Endothelial cell of umbilical vein (primary cell): ENCODE results near the gene RAB6B. TPM values are rescaled to one million over a fixed set of nuclear protein-coding genes. Genes with fewer than 3 reads are reported as not detected.

Source experiments
- BruUV-seq: library from RNA; stranded (reverse); fragments of 400-500 nt; replicated peaks from 2 replicates; lab custom pipeline; 2021; lab: Mats Ljungman, UMichigan
- CTCF ChIA-PET: fragments of 300-600, 350-600 bp; sonication (Branson Sonifier 250); formaldehyde crosslinking; loops from one replicate; lab custom pipeline; 2021; ENCODE audit warnings: antibody characterized with exemption, inconsistent platforms; lab: Charles Lee
- POLR2A ChIA-PET: fragments of 300-600, 350-600 bp; sonication (Branson Sonifier 250); formaldehyde crosslinking; loops from one replicate; lab custom pipeline; 2021; ENCODE audit warnings: antibody characterized with exemption, inconsistent platforms; lab: Charles Lee
- DNase-seq: peaks from one replicate; pipeline ENCODE4 v3.0.0-alpha.2; 2011; ENCODE audit warnings: low read depth, low spot score
- FAIRE-seq: peaks from 2 replicates; lab custom pipeline; 2011; peaks lifted over from hg19 to GRCh38; lab: Jason Lieb, UNC
- H2AFZ ChIP-seq: 2 replicates; pipeline ENCODE4 v1.6.0; 2012; ENCODE audit warnings: low read depth, low read length, control low read depth, inconsistent platforms
- H3K27ac ChIP-seq: 2 replicates; pipeline ENCODE4 v1.5.1; 2011; ENCODE audit warnings: low read depth, mild to moderate bottlenecking, control low read depth, low read length, moderate library complexity; ENCODE audit not compliant: insufficient read depth
- H3K27me3 ChIP-seq, 2 experiments: 2 replicates each; pipeline versions ENCODE4 v1.6.0 to v1.6.1; 2011; ENCODE audit warnings: low read length in 2 of 2, mixed read lengths in 1 of 2; ENCODE audit not compliant: control insufficient read depth in 2 of 2, insufficient read depth in 2 of 2
- H3K36me3 ChIP-seq, 2 experiments: 2 replicates in 1 of 2; 3 replicates in 1 of 2; pipeline ENCODE4 v1.5.1; 2011; ENCODE audit warnings: low read length in 2 of 2, mild to moderate bottlenecking in 1 of 2, moderate library complexity in 1 of 2; ENCODE audit not compliant: control insufficient read depth in 2 of 2, insufficient read depth in 2 of 2; ENCODE audit errors: extremely low read depth in 1 of 2
- H3K4me1 ChIP-seq: 3 replicates; pipeline ENCODE4 v1.5.1; 2011; ENCODE audit warnings: mild to moderate bottlenecking, low read length; ENCODE audit not compliant: control insufficient read depth, insufficient read depth; ENCODE audit errors: extremely low read depth
- H3K4me2 ChIP-seq: 2 replicates; pipeline ENCODE4 v1.6.1; 2011; ENCODE audit warnings: low read length, control low read depth, mixed read lengths; ENCODE audit not compliant: insufficient read depth
- H3K4me3 ChIP-seq, 3 experiments: fragments of 200-600 bp in 1 of 3; sonication (generic), shearing (Covaris generic) in 1 of 3; replicated peaks in 1 of 3; 2 replicates each; pipeline ENCODE4 v1.5.1; 2011 to 2016; ENCODE audit warnings: control low read depth in 3 of 3, low read length in 3 of 3, mild to moderate bottlenecking in 2 of 3, inconsistent platforms in 1 of 3, low read depth in 1 of 3, moderate library complexity in 1 of 3; ENCODE audit not compliant: insufficient read depth in 1 of 3
- H3K79me2 ChIP-seq: 2 replicates; pipeline ENCODE4 v1.6.0; 2012; ENCODE audit warnings: low read length, inconsistent platforms; ENCODE audit not compliant: control insufficient read depth, insufficient read depth
- H3K9ac ChIP-seq: replicated peaks from 2 replicates; pipeline ENCODE3; 2011; ENCODE audit warnings: low read length, control low read depth; ENCODE audit not compliant: insufficient read depth; ENCODE audit errors: extremely low read depth
- H3K9me1 ChIP-seq: replicated peaks from 3 replicates; pipeline ENCODE4 v1.6.0; 2011; ENCODE audit warnings: mild to moderate bottlenecking, low read length; ENCODE audit not compliant: control insufficient read depth, insufficient read depth; ENCODE audit errors: extremely low read depth
- H3K9me3 ChIP-seq: replicated peaks from 2 replicates; pipeline ENCODE4 v1.5.1; 2012; ENCODE audit warnings: low read length, inconsistent platforms; ENCODE audit not compliant: control insufficient read depth, insufficient read depth
- H4K20me1 ChIP-seq: replicated peaks from 2 replicates; pipeline ENCODE3; 2011; ENCODE audit warnings: mild to moderate bottlenecking, low read length; ENCODE audit not compliant: control insufficient read depth, insufficient read depth; ENCODE audit errors: extremely low read depth
- EZH2 ChIP-seq: IDR thresholded peaks from 2 replicates; pipeline ENCODE4 v1.6.1; 2012; ENCODE audit warnings: borderline replicate concordance, low read depth, mild to moderate bottlenecking, moderate library complexity, low read length, inconsistent platforms; ENCODE audit not compliant: severe bottlenecking
- FOS ChIP-seq: IDR thresholded peaks from 2 replicates; pipeline ENCODE4 v1.6.1; 2011; ENCODE audit warnings: mild to moderate bottlenecking, low read length, moderate library complexity, borderline replicate concordance; ENCODE audit not compliant: insufficient read depth
- GATA2 ChIP-seq: IDR thresholded peaks from 2 replicates; pipeline ENCODE4 v1.7.0; 2011; ENCODE audit warnings: low read depth, mild to moderate bottlenecking, moderate library complexity, mixed read lengths, low read length; ENCODE audit not compliant: insufficient read length, insufficient read depth
- JUN ChIP-seq: IDR thresholded peaks from 2 replicates; pipeline ENCODE4 v1.6.1; 2011; ENCODE audit warnings: borderline replicate concordance, low read depth; ENCODE audit not compliant: insufficient read length, insufficient read depth
- MYC ChIP-seq: IDR thresholded peaks from one replicate; pipeline ENCODE4 v1.6.1; 2011; ENCODE audit warnings: mild to moderate bottlenecking, low read depth, low read length
- POLR2A ChIP-seq: IDR thresholded peaks from 2 replicates; pipeline ENCODE4 v1.6.1; 2012; ENCODE audit warnings: low read depth, mild to moderate bottlenecking, control low read depth, low read length
- POLR2AphosphoS5 ChIP-seq: IDR thresholded peaks from 2 replicates; pipeline ENCODE4 v1.6.1; 2012; ENCODE audit warnings: low read depth, mild to moderate bottlenecking, control low read depth, low read length, moderate library complexity; ENCODE audit not compliant: insufficient read depth
- dilution Hi-C: fragments of 300-500 bp; cut with MboI; formaldehyde crosslinking; loops from one replicate; pipeline ENCODE4 v1.15.0; 2019; ENCODE audit warnings: low sequenced_read_pairs; ENCODE audit not compliant: extremely low pct_ligation_motif_present
- intact Hi-C: fragments of 100-400 bp; cut with micrococcal nuclease; formaldehyde crosslinking; loops from one replicate; pipeline ENCODE4 v1.10.0; 2022
- polyA plus RNA-seq, 4 experiments: library from polyadenylated mRNA; depleted of rRNA in 3 of 4; stranded (reverse) in 3 of 4; unstranded in 1 of 4; fragments of >200 nt; gene quantifications; 2 replicates each; pipeline versions ENCODE4 v1.2.1 to v1.2.3, GENCODE V29; 2011 to 2012; ENCODE audit warnings: missing spikeins in 1 of 4
- total RNA-seq: library from RNA; stranded (reverse); gene quantifications from 2 replicates; pipeline ENCODE4 v1.2.3, GENCODE V29; 2021
- TF ChIP-seq, protein P1 (sequence below), 2 donors: IDR thresholded peaks; 1 replicate in 1 of 2; 2 replicates in 1 of 2; pipeline ENCODE4 v1.5.1; 2011; ENCODE audit warnings: low read length in 2 of 2, mild to moderate bottlenecking in 2 of 2, moderate library complexity in 2 of 2, control low read depth in 1 of 2, inconsistent platforms in 1 of 2, low read depth in 1 of 2; ENCODE audit not compliant: insufficient read depth in 1 of 2; ENCODE audit errors: extremely low read depth in 1 of 2
- TF ChIP-seq, protein P2 (sequence below): IDR thresholded peaks from 2 replicates; pipeline ENCODE4 v1.6.1; 2011; ENCODE audit not compliant: insufficient read depth, insufficient read length

RAB6B gene
- total and polyA plus RNA-seq, 2 donors (not counting 3 experiments of a cell fraction or from before 2014, with no cell fraction given): 1.7 to 6.7 TPM

DNA sequence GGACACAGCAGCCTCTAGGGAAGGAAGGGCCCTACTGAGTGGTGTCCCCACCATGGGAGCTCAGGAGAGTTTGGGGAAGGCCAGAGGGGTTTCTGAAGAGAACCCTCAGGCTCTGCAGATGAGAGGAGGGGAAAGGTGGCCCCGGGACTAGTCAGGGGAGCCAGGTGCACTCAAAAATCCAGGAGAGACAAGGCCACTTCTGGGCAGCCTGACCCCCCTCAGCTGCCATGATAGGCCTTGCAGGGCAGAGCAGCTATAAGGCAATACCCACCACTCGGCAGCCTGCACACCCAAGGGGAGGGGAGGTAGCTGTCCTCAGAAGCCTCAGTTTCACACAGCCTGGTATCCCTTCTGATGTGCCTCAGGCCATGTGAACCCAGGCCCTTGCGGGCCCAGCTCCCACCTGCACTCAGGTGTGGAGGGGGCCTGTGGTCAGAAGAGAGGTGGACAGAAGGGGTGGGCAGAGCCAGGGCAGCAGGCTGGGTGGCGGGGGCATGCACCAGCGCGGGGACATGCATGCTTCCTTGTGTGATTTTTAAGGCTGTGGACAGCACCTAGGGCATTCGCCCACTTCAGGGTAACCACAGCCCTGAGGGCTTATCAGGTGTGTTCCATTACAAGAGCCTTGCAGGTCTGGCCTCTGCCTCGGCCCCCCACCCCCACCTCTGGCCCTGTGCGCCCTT lies 55.5 kb downstream of the RAB6B start:
- TF ChIP-seq, protein P1, sequence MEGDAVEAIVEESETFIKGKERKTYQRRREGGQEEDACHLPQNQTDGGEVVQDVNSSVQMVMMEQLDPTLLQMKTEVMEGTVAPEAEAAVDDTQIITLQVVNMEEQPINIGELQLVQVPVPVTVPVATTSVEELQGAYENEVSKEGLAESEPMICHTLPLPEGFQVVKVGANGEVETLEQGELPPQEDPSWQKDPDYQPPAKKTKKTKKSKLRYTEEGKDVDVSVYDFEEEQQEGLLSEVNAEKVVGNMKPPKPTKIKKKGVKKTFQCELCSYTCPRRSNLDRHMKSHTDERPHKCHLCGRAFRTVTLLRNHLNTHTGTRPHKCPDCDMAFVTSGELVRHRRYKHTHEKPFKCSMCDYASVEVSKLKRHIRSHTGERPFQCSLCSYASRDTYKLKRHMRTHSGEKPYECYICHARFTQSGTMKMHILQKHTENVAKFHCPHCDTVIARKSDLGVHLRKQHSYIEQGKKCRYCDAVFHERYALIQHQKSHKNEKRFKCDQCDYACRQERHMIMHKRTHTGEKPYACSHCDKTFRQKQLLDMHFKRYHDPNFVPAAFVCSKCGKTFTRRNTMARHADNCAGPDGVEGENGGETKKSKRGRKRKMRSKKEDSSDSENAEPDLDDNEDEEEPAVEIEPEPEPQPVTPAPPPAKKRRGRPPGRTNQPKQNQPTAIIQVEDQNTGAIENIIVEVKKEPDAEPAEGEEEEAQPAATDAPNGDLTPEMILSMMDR (IDR thresholded peaks at IDR 0.05; ENCODE audit: extremely low read depth in 1 of 2, insufficient read depth in 1 of 2, low read depth in 1 of 2, low read length in 2 of 2): no peak
- TF ChIP-seq FOS (no peak), MYC (no peak), GATA2 (no peak), EZH2 (no peak), POLR2A (no peak), JUN (no peak), POLR2AphosphoS5 (no peak)
- TF ChIP-seq, protein P2, sequence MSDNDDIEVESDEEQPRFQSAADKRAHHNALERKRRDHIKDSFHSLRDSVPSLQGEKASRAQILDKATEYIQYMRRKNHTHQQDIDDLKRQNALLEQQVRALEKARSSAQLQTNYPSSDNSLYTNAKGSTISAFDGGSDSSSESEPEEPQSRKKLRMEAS: no peak
- Histone ChIP-seq H3K9me1 (no peaks in the 10 kb centered on the region), H3K4me1 (no peaks in the 10 kb centered on the region), H3K27me3 (peaks cover 0 to 2% of the 10 kb centered on the region in 2 experiments), H2AFZ (no peak overlapping the region), H3K79me2 (no peaks in the 10 kb centered on the region), H3K4me2 (no peak overlapping the region), H3K36me3 (no peaks in the 10 kb centered on the region), H3K4me3 (no peak overlapping the region), H4K20me1 (no peaks in the 10 kb centered on the region), H3K9ac (no peak overlapping the region), H3K9me3 (no peaks in the 10 kb centered on the region), H3K27ac (no peak overlapping the region)
- FAIRE-seq (no peak), DNase-seq (no peak)
- intact Hi-C loops: no loop called here
- ChIA-PET CTCF (interaction anchor here (1.0 kb wide), 1 partner anchor 79 kb away, joined by 5 read pairs; no protein-coding TSS in a partner anchor), POLR2A (no interaction called here)
- dilution Hi-C loops: no loop called here
- BruUV-seq: no TSS peak
